ENCODE results near the gene SPG7.

Gene SPG7

GRCh38 chr16:89485701-89486246 is 22.4 kb upstream of the SPG7 start:
- no peak for DNase-seq (ENCODE audit: low read depth)

GRCh38 chr16:89489040-89489897 is 18.9 kb upstream of the SPG7 start:
- DNase-seq (ENCODE audit: low read depth): peak; percentile 49

DNA sequence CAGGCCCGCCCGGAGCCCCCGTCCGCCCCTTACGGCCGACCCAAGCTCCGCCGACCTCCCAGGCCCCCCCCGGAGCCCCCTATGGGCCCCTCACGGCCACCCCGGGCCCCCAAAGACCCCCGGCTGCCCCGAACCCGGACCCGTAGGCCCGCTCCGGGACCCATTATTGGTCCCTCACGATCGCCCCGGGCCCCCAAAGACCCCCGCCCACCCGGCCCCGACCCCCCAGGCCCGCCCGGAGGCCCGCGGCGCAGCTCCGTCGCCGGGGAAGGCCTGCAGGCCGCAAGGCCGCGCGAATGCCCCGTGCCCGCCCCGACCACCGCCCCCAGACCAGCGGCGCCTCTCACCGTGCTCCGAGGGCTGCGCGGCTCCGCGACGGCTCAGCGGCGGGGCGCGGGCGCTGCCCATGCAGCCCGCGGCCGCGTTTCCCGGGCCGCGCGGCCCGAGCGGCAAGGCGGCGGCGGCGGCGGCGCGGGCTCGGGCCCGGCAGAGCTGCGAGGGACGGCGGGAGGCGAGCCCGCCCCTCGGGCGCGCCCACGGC is 18.2 kb upstream of the SPG7 start:
- DNase-seq (ENCODE audit: low read depth): no peak

DNA sequence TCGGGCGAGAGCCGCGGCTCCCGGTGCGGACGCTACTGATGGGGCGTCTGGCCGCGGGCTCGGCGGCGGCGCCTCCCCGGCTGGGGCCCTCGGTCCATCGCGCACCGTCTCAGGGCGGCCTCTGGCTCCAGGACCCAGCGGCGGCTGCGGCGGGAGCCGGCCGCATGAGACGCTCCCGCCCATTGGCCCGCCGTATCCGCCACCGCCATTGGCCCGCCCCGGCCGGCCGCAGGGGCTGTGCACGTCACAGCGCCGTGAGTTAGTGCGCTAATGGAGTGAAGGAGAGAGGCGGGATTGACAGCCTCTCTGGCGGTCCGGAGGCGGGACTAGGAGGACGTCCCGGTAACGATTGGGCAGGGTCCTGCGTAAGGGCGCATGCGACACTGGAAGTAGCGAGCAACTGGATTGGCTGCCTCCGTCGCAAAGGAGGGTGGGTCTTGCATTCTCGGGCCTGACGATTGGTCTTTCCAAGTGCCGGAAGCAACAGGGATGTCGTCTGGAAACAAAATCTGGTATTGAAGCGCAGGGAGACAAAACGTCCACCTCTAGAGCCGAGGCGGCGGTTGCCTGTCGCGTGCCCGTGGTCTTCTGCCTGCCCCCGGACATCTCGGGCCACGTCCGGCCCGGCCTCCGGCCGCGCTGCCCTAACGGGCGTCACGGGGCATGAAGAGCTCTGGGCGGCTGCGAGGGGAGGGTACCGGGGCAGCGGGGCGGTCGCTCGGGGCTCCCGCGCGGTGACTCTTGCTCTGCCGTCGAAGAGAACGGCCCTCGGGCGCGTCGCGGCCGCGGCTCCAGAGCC is 17.6 kb upstream of the SPG7 start, which contains the start of gene ANKRD11:
ANKRD11 (minus strand) TSS at position 123 of the 799 bp plus-strand sequence. CDS start 173,542 bp downstream, outside the sequence.
- peak; percentile 93 for DNase-seq (ENCODE audit: low read depth)

DNA sequence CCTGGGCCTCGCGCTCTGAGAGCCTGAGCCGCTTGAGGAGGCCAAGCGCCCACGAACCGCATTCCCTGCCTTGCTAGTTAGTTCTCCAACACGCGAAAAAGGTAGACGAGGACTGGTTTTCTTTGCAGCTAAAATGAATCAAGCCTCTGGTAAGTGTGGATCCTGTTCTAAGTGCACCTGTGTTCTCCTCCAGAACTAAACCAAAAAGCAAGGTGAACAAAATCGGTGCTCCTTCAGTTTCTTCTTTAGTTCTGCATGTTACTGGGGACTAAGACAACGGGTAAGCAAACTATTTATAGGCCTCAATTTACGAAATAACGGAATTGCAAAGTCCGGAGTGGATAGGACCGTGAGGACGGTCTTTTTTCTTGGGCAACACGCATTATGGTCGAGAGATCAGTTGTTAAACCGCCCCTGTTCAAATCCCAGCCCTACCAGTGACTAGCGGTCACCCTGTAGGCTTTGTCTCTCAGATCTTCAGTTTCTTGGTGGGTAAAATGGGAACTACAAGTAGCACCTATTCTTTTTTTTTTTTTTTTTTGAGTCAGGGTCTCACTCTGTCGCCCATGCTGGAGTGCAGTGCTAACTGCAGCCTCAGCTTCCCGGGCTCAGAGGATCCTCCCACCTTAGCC is 16.8 kb upstream of the SPG7 start:
- no peak for DNase-seq (ENCODE audit: low read depth)

GRCh38 chr16:89491974-89492687 is 16.1 kb upstream of the SPG7 start:
- no peak for DNase-seq (ENCODE audit: low read depth)

DNA sequence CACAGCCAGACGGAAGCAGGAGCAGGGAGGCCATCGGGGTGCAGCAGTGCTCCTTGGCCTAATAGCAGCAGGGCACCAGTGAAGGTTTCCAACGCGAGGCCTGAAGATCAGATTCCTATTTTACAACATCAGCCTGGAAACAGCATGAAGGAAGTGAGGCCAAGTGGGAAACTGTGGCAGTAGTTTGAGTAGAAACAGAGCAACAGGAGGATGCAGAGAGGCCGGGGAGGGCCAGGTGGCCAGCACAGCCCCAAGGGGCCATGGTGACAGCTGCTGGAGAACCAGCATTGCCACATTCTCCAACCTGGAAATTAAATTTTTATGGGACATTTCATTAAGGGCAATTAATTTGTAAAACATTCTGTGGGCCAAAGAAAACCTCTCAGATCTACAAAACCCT is 14.4 kb upstream of the SPG7 start:
- no peak for DNase-seq (ENCODE audit: low read depth)

DNA sequence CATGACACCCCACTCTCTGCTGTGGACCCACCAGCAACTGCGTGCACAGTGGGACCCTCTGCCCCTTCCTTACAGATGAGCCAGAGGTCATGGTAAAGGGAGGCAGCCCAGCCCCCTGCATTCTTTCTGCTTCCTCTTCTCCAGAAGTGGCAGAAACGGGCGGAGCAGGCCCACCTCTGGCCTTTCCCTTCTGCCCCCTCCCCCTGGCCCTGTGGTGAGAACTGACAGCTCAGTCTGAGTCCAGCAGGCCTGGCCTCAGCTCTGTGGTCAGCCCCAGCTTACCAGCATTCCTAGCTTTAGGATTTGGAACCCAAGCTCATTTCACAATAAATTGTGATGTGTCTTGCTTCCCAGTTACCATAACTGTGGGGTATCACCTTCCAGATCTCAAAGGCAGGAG is 13.1 kb upstream of the SPG7 start:
- DNase-seq (ENCODE audit: low read depth): no peak

DNA sequence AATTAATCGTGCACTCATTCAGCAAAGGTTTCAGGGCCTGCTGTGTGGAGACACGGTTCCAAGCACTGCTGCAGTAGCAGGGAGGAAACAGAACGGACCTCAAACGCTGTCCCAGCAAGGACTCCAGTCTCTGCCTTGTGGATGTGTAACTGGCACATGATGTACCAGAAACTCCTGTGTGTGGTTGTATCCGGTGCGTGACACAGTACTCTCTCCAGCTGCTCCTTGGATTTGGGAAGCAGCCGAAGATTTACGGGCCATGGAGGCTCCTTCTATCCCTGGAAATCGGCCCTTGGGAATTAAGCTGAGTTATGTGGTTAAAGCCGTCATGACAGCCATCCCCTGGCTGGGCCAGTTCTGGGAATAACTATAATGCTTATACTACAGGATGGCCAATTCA is 9.4 kb upstream of the SPG7 start:
- no peak for DNase-seq (ENCODE audit: low read depth)

DNA sequence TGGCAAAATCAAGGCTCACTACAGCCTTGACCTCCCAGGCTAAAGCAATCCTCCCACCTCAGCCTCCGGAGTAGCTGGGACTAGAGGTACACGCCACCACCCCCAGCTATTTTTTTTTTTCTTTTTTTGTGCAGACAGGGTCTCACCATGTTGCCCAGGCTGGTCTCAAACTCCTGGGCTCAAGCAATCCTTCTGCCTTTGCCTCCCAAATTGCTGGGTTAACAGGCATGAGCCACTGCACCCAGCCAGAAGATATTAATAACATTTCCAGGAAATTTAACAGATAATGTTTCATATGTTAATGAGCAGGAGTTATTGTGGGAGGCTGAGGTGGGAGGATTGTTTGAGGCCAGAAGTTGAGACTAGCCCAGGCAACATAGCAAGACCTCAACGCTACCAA is 8.4 kb upstream of the SPG7 start:
- no peak for DNase-seq (ENCODE audit: low read depth)

DNA sequence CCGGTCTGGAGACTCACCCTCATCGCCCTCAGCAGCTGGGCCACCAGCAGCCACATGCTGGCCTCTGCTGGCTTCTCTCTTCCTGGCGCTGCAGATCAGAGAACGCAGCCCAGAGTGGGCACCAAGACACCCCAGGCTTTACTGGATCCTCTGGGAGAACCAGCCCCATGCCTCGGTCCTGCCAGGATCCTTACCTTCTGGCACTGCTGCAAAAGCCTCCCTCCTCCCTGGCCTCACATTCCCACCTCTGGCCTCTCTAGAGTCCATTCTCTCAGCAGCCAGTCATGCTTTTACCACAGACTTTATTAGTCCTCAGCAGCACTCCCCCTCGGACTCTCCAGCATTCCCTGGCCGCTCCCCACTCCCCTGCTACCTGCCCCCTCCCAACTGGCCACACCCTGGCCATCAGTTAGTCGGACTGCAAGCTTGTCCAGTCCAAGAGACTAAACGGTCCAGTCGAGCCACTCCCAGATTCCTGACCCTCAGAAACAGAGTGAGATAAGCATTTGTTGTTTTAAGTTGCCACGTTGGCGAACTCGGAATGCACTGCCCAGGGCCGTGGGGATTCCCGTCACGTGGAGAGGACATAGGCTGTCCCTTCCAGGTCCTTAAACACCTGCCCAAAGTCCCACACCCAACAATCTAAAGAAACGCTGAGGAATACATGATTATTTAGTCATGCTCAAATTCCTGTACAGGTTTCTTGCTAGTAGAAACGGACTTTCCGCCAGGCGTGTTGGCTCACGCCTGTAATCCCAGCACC is 5.9 kb upstream of the SPG7 start:
- no peak for DNase-seq (ENCODE audit: low read depth)

GRCh38 chr16:89504091-89504490 is 4.1 kb upstream of the SPG7 start:
- DNase-seq (ENCODE audit: low read depth): no peak

DNA sequence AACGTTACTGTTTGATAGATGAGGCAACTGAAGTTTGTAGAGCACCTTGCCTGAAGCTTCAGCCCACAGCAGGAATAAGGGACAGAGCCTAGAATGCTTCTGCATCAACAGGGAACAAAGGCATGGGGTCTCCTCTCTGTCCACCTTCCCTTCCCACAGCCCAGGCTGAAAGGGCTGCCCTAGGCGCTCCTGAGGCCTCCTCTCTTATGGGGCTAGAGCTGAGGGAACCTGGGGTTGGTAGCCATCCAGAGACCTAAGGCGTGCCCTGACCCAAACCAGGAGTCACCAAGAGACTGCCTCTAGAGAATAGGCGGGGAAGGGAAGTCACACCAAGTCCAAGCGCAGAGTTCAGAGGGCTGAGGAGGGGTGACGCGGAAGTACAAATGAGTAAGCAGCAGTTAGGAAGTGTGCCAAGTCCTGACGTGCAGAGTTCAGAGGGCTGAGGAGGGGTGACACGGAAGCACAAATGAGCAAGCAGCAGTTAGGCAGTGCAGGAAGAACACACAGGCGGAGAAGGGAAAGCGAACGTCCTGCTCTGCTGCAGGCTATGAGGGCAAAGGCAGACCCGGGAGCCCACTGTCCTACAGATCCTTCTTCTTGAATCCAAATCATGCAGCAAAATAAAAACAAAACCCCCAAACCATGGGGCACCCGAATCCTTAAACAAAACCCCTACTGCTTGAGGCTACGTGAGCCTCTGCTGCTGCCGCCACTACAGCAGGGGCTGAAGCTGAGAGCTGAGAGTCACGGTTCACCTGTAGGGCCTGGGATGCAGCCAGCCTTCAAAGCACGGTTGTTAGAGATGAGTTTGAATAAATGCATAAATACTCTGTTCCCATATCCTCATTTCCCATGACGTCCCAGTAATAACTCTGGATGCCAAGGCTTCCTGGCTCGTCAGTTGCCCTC is 2.7 kb upstream of the SPG7 start:
- DNase-seq (ENCODE audit: low read depth): peak; percentile 54

DNA sequence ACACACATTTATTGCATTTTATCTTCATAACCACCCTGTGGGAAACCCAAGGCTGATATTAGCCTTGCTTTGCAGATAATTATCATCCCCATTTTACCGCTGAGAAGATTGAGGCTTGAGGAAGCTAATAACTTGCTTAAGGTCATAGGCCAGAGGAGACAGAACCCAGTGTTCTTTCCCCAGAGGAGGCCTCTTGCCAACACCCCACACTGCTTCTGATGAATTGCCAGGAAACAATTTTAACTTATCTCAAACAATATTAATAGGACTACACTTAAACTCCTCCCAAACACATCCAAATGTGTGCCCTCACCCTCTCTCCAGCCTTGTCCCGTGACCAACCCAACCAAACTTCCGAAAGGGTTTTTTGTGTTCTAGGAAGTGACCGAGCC is 2.1 kb upstream of the SPG7 start:
- DNase-seq (ENCODE audit: low read depth): no peak

GRCh38 chr16:89506791-89507191 is 1.4 kb upstream of the SPG7 start:
- DNase-seq (ENCODE audit: low read depth): no peak

- DNase-seq (ENCODE audit: low read depth): no peak
Measured at GRCh38 chr16:89507214-89507833, 879 bp upstream of the SPG7 start.

GRCh38 chr16:89510526-89510925 is 2.3 kb downstream of the SPG7 start:
- no peak for DNase-seq (ENCODE audit: low read depth)

- no peak for DNase-seq (ENCODE audit: low read depth)
Measured at GRCh38 chr16:89511374-89511773, 3.2 kb downstream of the SPG7 start.

DNA sequence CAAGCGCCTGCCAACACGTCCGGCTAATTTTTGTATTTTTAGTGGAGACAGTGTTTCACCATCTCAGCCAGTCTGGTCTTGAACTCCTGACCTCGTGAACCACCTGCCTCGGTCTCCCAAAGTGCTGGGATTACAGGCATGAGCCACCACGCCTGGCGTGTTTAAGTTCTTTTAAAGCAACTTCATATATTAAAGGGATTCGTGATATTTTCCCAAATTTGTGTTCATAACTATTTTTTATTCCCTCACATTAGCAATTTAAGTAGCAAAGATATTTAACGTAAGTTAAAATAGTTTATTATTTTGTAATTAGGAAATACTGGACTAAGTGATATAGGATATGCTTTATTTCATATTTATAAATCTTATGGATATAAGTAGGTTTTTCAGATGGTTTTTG is 4.2 kb downstream of the SPG7 start:
- no peak for DNase-seq (ENCODE audit: low read depth)
